Upper lobe of left lung (tissue), 6 donors: ENCODE measurements around the gene SLC5A2. TPM values are rescaled to one million over a fixed set of nuclear protein-coding genes. Genes with fewer than 3 reads are reported as not detected.
A peak's percentile ranks its signal among the peaks of the same experiment; 100 is the strongest.
"Not testable (repeated sequence)": the region's sequence is repeated elsewhere in the genome, so short reads cannot be mapped to it uniquely, and the experiment has no call there.

Experiments
- ATAC-seq, 2 donors: fragments of 200-7000 bp; cut with Tn5 transposase; one replicate each; pipeline ENCODE4 v1.9.1; 2022; ENCODE audit warnings: mild to moderate bottlenecking in 2 of 2, moderate library complexity in 2 of 2; ENCODE audit not compliant: low FRiP score in 2 of 2
- DNase-seq, 2 donors: peaks; one replicate each; pipeline ENCODE4 v3.0.0-alpha.2; 2019 to 2020
- H3K27ac ChIP-seq, 4 donors: fragments of 200-600 bp; sonication (generic); one replicate each; pipeline ENCODE4 v1.5.1; 2016 to 2019
- H3K27me3 ChIP-seq, 4 donors: fragments of 200-600 bp; sonication (generic); one replicate each; pipeline ENCODE4 v1.5.1; 2017 to 2019
- H3K36me3 ChIP-seq, 4 donors: fragments of 200-600 bp; sonication (generic); one replicate each; pipeline ENCODE4 v1.5.1; 2016 to 2019
- H3K4me1 ChIP-seq, 4 donors: fragments of 200-600 bp; sonication (generic); one replicate each; pipeline ENCODE4 v1.5.1; 2018 to 2019
- H3K4me3 ChIP-seq, 4 donors: fragments of 200-600 bp; sonication (generic); one replicate each; pipeline ENCODE4 v1.5.1; 2017 to 2019; ENCODE audit warnings: mild to moderate bottlenecking in 2 of 4, moderate library complexity in 1 of 4
- H3K9me3 ChIP-seq, 4 donors: fragments of 200-600 bp; sonication (generic); one replicate each; pipeline ENCODE4 v1.5.1; 2018 to 2019
- CTCF ChIP-seq, 6 experiments: fragments of 450-650 bp in 4 of 6; fragments of 200-600 bp in 2 of 6; sonication (generic) in 2 of 6; IDR thresholded peaks; one replicate each; pipeline ENCODE4 v1.5.1; 2016 to 2019; ENCODE audit warnings: antibody characterized with exemption in 6 of 6
- EP300 ChIP-seq, 4 donors: sonication (generic); formaldehyde crosslinking; IDR thresholded peaks; one replicate each; pipeline ENCODE4 v1.5.1; 2017; ENCODE audit warnings: antibody characterized with exemption in 4 of 4, control low read depth in 2 of 4
- POLR2A ChIP-seq, 4 donors: fragments of 450-650 bp; IDR thresholded peaks; one replicate each; pipeline ENCODE4 v1.5.1; 2016 to 2017; ENCODE audit warnings: antibody characterized with exemption in 4 of 4, mild to moderate bottlenecking in 2 of 4
- POLR2AphosphoS5 ChIP-seq, 2 donors: sonication (generic); formaldehyde crosslinking; IDR thresholded peaks; one replicate each; pipeline ENCODE4 v1.5.1; 2017; ENCODE audit warnings: antibody characterized with exemption in 2 of 2
- whole genome bisulfite sequencing, 2 donors: methylation state at CpG; one replicate each; pipeline ENCODE4 v1.1.5; 2017 to 2018; 5-methylcytosine and 5-hydroxymethylcytosine counted together
- total RNA-seq, 6 donors: library from RNA; depleted of rRNA in 4 of 6; stranded (reverse); fragments of >200 nt in 4 of 6; gene quantifications; one replicate each; pipeline versions ENCODE4 v1.1.0 to v1.2.1, GENCODE V29; 2016 to 2021
- donor health status: DM: no; HTN: no; CAD: no; lungs with moderate emphysema.
- donor health status: DM: no; HTN: yes; CAD: no; lungs with severe emphysema.

Gene SLC5A2
- total RNA-seq, 6 donors from 2014 or later: 0.84 to 3.3 (median 1.2) TPM

- H3K4me1 ChIP-seq: no peaks in the 10 kb centered on the region
- H3K9me3 ChIP-seq: no peaks in the 10 kb centered on the region
- TF ChIP-seq POLR2AphosphoS5 (IDR thresholded peaks at IDR 0.05): no peak
- TF ChIP-seq POLR2A (IDR thresholded peaks at IDR 0.05): no peak
- TF ChIP-seq EP300 (IDR thresholded peaks at IDR 0.05): no peak
- no peak for TF ChIP-seq CTCF (IDR thresholded peaks at IDR 0.05)
- no peaks in the 10 kb centered on the region for H3K36me3 ChIP-seq
- H3K27me3 ChIP-seq: no peaks in the 10 kb centered on the region
- DNase-seq (no peak), ATAC-seq (no peak)
- WGBS, 2 donors: 90 to 95% methylated on average over 2 of the region's 2 CpGs
- no peak overlapping the region for H3K4me3 ChIP-seq
- no peak overlapping the region for H3K27ac ChIP-seq
Measured at GRCh38 chr16:31519759-31520431, 37.0 kb downstream of the SLC5A2 start.

- ATAC-seq (no peak), DNase-seq (no peak)
- H3K4me1 ChIP-seq: no peaks in the 10 kb centered on the region
- no peaks in the 10 kb centered on the region for H3K36me3 ChIP-seq
- H3K27ac ChIP-seq: no peak overlapping the region
- TF ChIP-seq POLR2AphosphoS5 (IDR thresholded peaks at IDR 0.05): no peak
- no peak for TF ChIP-seq EP300 (IDR thresholded peaks at IDR 0.05)
- no peak for TF ChIP-seq POLR2A (IDR thresholded peaks at IDR 0.05)
- no peak for TF ChIP-seq CTCF (IDR thresholded peaks at IDR 0.05)
- H3K9me3 ChIP-seq: no peaks in the 10 kb centered on the region
- H3K27me3 ChIP-seq: no peaks in the 10 kb centered on the region
- 74 to 82% methylated on average over 3 of the region's 3 CpGs for WGBS, 2 donors
- H3K4me3 ChIP-seq: no peak overlapping the region
Measured at GRCh38 chr16:31521368-31521767, 38.4 kb downstream of the SLC5A2 start.

DNA sequence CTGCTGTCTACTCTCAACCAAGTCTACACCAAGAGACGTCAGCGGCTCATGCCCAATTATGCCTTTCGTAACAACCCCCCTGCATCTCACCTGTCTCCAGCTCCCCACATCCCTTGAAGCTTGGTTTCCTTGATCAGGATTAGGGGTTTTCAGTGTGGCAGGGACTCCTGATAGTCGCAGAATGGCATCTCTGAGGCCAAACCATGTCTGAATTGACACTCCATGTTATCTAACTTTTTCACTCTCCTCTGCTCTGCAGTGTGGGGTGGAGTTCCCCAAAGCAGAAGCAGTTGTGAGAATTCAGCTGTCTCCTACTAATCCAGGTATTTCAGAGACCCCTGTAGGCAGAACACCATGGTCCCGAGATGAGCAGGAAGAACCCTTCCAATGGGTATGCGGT is 39.1 kb downstream of the SLC5A2 start:
- no peaks in the 10 kb centered on the region for H3K9me3 ChIP-seq
- 91% methylated on average over 6 of the region's 6 CpGs for WGBS, 2 donors
- TF ChIP-seq POLR2A (IDR thresholded peaks at IDR 0.05) (no peak), CTCF (IDR thresholded peaks at IDR 0.05) (no peak), EP300 (IDR thresholded peaks at IDR 0.05) (no peak), POLR2AphosphoS5 (IDR thresholded peaks at IDR 0.05) (no peak)
- ATAC-seq: no peak
- no peaks in the 10 kb centered on the region for H3K36me3 ChIP-seq
- no peak for DNase-seq
- no peak overlapping the region for H3K4me3 ChIP-seq
- no peak overlapping the region for H3K27ac ChIP-seq
- no peaks in the 10 kb centered on the region for H3K4me1 ChIP-seq
- H3K27me3 ChIP-seq: no peaks in the 10 kb centered on the region

GRCh38 chr16:31523768-31524167 is 40.8 kb downstream of the SLC5A2 start:
- 43 to 74% methylated on average over 1 to 3 of the region's 6 CpGs for WGBS, 2 donors
- not testable (repeated sequence) for DNase-seq, H3K4me1 ChIP-seq, H3K4me3 ChIP-seq, H3K9me3 ChIP-seq, H3K27me3 ChIP-seq, H3K36me3 ChIP-seq, H3K27ac ChIP-seq
- peak in 1 of 2 donors; percentile 60 for ATAC-seq

- DNase-seq: no peak
- H3K36me3 ChIP-seq: no peaks in the 10 kb centered on the region
- peaks cover 0 to 16% (median 4%) of the 10 kb centered on the region in 4 donors for H3K4me1 ChIP-seq
- no peak overlapping the region for H3K4me3 ChIP-seq
- TF ChIP-seq CTCF (IDR thresholded peaks at IDR 0.05): no peak
- TF ChIP-seq EP300 (IDR thresholded peaks at IDR 0.05): no peak
- TF ChIP-seq POLR2AphosphoS5 (IDR thresholded peaks at IDR 0.05): no peak
- no peak for TF ChIP-seq POLR2A (IDR thresholded peaks at IDR 0.05)
- peaks cover 0 to 7% (median 0%) of the 10 kb centered on the region in 4 donors for H3K27me3 ChIP-seq
- no peaks in the 10 kb centered on the region for H3K9me3 ChIP-seq
- WGBS, 2 donors: 86 to 94% methylated on average over 3 of the region's 3 CpGs
- no peak for ATAC-seq
- H3K27ac ChIP-seq: no peak overlapping the region
Measured at GRCh38 chr16:31525113-31525512, 42.2 kb downstream of the SLC5A2 start.
